ENCODE data around the gene RAB14. TPM values are rescaled to one million over a fixed set of nuclear protein-coding genes. Genes with fewer than 3 reads are reported as not detected.

The RAB14 gene
- polyA plus RNA-seq, 1 donor from 2014 or later: 35.7 TPM

- no peaks in the 10 kb centered on the region for H3K4me1 Mint-ChIP-seq
- H3K27ac Mint-ChIP-seq: peak overlapping the region in 1 of 3 donors; percentile 80
- H3K36me3 Mint-ChIP-seq: peaks cover 16% of the 10 kb centered on the region
- no peak overlapping the region for H3K4me3 Mint-ChIP-seq
- H3K9me3 Mint-ChIP-seq: no peaks in the 10 kb centered on the region
- no peaks in the 10 kb centered on the region for H3K27me3 Mint-ChIP-seq
Measured at GRCh38 chr9:121227862-121228261, 26.2 kb upstream of the RAB14 start.

DNA sequence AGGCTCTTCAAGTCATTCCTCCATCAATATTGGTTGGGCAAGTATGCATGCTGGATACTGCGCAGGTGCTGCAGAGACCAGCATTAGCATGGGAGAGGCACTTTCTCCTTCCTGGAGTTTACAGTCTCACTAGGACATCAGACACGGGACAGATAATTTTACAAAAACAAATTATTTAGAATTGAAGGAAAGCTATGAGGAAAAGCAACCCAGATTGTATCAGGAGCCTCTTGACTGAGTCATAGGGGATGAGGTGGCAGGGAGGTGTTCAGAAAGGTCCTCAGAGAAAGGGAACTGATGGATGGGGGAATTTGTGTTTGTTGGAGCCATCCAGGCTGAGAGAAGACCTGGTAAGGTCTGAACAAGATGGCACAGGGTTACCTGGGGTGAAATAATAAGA lies 24.5 kb upstream of the RAB14 start:
- Mint-ChIP-seq H3K27ac (no peak overlapping the region), H3K4me1 (no peaks in the 10 kb centered on the region), H3K27me3 (no peaks in the 10 kb centered on the region), H3K36me3 (peaks cover 13% of the 10 kb centered on the region), H3K4me3 (no peak overlapping the region), H3K9me3 (no peaks in the 10 kb centered on the region)

DNA sequence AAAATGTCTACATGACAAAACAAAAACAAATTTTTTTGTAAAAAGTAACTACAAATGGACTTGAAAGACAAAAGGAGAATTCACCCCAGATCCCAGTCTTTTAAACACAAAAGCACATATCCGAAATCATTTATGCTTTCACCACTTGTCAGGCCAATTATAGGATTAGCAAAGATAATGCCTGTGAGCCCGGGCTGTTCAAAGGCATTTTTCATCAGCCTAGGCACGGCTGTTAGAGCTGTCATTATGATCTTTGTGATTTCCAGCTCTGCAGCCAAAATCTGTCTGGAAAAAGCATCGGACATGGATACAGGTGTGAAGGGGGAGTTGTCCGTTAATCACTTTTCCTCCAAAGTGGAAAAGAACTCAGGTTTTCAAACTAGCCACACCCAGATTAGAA lies 23.6 kb upstream of the RAB14 start:
- Mint-ChIP-seq H3K27me3 (no peaks in the 10 kb centered on the region), H3K4me3 (no peak overlapping the region), H3K9me3 (no peaks in the 10 kb centered on the region), H3K36me3 (peaks cover 13% of the 10 kb centered on the region), H3K27ac (no peak overlapping the region), H3K4me1 (peaks cover 0 to 2% (median 0%) of the 10 kb centered on the region in 3 donors)

- H3K4me3 Mint-ChIP-seq: no peak overlapping the region
- H3K4me1 Mint-ChIP-seq: peaks cover 3 to 6% (median 6%) of the 10 kb centered on the region in 3 donors
- H3K27ac Mint-ChIP-seq: no peak overlapping the region
- peaks cover 12% of the 10 kb centered on the region for H3K36me3 Mint-ChIP-seq
- H3K27me3 Mint-ChIP-seq: no peaks in the 10 kb centered on the region
- no peaks in the 10 kb centered on the region for H3K9me3 Mint-ChIP-seq
Measured at GRCh38 chr9:121222524-121223171, 21.0 kb upstream of the RAB14 start.

DNA sequence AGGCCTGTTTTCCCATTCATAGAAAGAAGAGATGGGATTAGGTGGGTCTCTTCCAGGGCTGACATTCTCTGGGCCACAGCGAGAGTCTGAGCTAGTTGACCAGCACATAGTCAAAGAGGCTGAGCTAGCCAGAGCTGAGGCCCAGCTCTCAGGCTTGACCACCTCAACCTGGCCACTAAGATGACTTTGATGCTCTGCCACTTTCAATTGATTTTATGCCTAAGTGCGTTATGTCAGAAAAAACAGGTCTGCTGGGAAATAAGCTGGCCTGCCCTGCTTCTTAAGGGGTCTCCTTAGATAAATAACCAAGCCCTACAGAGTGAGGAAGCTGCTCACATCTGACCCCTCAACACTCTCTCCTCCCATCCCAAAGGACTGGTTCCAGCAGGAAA lies 20.0 kb upstream of the RAB14 start:
- H3K27me3 Mint-ChIP-seq: no peaks in the 10 kb centered on the region
- H3K27ac Mint-ChIP-seq: peak overlapping the region in 1 of 3 donors; percentile 28
- peaks cover 3 to 6% (median 6%) of the 10 kb centered on the region in 3 donors for H3K4me1 Mint-ChIP-seq
- H3K4me3 Mint-ChIP-seq: no peak overlapping the region
- H3K36me3 Mint-ChIP-seq: peaks cover 10% of the 10 kb centered on the region
- H3K9me3 Mint-ChIP-seq: no peaks in the 10 kb centered on the region

DNA sequence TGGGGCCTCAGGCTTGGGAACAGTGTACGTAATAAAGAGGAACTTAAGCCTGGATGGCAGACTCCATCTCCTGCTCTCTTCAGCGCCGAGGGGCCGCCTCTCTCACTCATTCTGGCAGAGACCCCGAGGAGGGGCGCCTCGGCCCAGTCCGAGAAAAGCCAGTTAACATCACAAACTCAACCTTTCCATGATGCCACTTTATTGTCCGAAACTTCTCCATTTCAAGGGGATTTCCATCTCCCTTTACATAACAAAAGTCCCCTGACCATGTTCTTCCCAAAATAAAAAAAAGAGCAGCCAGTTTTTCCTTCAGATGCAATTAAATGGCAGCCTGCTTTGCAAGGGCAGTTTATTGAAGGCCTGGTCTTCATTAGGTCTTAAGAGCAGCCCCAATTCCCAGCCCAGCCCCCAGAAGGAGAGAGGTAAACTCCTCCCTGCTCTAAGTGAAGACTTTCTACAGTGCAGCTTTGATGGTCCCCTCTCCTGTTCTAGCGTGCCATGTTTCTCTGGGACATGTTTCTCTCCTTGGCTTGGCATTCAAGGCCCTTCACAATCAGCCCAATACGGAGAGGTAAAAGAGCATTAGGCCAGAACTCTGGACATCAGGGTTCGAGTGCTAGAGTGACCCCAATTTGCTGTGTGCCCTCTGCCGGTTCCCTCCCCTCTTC lies 19.5 kb upstream of the RAB14 start:
- no peak overlapping the region for H3K4me3 Mint-ChIP-seq
- H3K27me3 Mint-ChIP-seq: no peaks in the 10 kb centered on the region
- no peaks in the 10 kb centered on the region for H3K9me3 Mint-ChIP-seq
- H3K4me1 Mint-ChIP-seq: peaks cover 3 to 11% (median 6%) of the 10 kb centered on the region in 3 donors
- H3K27ac Mint-ChIP-seq: no peak overlapping the region
- peaks cover 10% of the 10 kb centered on the region for H3K36me3 Mint-ChIP-seq

- Mint-ChIP-seq H3K27me3 (no peaks in the 10 kb centered on the region), H3K4me3 (no peak overlapping the region), H3K9me3 (no peaks in the 10 kb centered on the region), H3K27ac (no peak overlapping the region), H3K4me1 (peaks cover 3 to 11% (median 9%) of the 10 kb centered on the region in 3 donors), H3K36me3 (peaks cover 11% of the 10 kb centered on the region)
Measured at GRCh38 chr9:121219530-121219929, 17.9 kb upstream of the RAB14 start.

DNA sequence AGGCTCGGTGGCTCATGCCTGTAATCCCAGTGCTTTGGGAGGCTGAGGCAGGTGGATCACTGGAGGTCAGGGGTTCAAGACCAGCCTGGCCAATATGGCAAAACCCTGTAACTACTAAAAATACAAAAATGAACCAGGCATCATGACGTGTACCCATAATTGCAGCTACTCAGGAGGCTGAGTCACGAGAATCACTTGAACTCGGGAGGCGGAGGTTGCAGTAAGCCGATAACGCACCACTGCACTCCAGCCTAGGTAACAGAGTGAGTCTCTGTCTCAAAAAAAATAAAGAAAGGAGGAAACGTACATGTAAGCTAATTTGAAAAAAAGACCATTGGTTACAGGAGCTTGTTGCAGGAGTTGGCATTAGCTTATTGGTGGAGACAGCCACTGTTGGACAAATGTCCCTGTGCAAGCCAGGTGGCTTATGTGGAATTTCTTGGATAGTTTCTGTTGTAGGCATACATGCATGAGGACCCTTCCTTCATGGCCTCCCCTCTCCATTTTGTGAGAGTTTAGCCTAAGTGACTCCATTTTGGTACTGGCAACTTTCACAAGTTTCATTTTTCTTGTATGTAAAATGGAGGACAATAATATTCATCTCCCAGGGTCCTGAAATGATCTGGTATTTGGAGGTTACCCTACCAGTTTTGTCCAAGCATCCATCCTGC lies 16.8 kb upstream of the RAB14 start:
- Mint-ChIP-seq H3K4me1 (peaks cover 5 to 13% (median 11%) of the 10 kb centered on the region in 3 donors), H3K27me3 (no peaks in the 10 kb centered on the region), H3K36me3 (peaks cover 9% of the 10 kb centered on the region), H3K9me3 (no peaks in the 10 kb centered on the region), H3K27ac (no peak overlapping the region), H3K4me3 (no peak overlapping the region)

DNA sequence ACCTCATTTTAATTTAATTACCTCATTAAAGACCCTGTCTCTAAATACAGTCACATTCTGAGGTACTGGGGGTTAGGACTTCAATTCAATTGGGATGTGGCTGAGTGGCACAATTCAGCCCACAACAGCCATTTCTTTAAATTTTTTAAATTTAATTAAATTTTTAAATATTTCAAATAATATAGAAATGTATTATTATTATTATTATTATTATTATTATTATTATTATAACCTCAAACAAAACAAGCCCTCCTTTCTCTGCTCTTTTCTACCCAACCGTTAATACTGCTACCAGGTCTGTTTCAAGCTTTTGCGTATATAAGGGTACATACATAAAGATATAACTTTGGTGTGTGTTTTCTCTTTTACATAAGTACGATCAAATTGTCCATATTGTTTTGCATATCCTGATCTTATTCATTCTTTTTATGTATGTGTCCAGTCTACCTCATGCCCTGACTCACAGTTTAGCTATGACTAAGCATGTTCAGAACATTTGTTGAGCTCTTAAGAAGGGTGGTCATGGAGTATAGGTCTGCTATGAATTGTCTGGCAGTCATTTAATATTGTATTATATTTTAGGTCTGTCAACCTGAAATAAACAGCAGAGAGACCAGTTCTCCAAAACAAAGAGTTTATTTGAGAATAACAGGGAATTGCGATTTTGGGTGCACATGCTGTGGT lies 16.1 kb upstream of the RAB14 start:
- Mint-ChIP-seq H3K27ac (no peak overlapping the region), H3K36me3 (peaks cover 6% of the 10 kb centered on the region), H3K4me3 (no peak overlapping the region), H3K4me1 (peaks cover 11 to 17% (median 12%) of the 10 kb centered on the region in 3 donors), H3K9me3 (no peaks in the 10 kb centered on the region), H3K27me3 (no peaks in the 10 kb centered on the region)

DNA sequence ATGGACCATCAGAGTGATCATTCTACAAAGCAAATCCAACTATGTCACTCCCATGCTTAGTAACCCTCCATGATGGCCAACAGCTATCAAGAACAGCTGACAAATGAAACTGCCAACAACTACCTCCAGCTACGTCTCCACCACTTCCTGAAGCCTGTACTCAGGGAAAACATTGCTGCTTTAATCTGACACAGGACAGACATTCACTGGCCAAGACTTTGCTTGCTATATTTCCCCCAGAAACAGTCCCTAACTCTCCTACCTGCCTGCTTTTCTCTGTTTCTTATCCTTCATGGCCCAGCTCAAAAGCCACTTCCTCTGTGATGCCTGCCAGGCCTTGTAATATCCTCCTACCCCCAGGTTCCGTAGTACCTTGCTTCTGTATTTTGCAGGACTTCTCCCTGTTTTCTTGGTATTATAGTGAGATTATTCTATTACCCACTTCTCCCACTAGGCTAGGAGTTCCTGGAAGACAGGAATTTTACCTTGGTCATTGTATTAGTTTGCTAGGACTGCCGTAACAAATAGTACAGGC lies 14.7 kb upstream of the RAB14 start:
- H3K9me3 Mint-ChIP-seq: no peaks in the 10 kb centered on the region
- H3K27ac Mint-ChIP-seq: no peak overlapping the region
- H3K4me3 Mint-ChIP-seq: peak overlapping the region in 1 of 4 donors; percentile 9

DNA sequence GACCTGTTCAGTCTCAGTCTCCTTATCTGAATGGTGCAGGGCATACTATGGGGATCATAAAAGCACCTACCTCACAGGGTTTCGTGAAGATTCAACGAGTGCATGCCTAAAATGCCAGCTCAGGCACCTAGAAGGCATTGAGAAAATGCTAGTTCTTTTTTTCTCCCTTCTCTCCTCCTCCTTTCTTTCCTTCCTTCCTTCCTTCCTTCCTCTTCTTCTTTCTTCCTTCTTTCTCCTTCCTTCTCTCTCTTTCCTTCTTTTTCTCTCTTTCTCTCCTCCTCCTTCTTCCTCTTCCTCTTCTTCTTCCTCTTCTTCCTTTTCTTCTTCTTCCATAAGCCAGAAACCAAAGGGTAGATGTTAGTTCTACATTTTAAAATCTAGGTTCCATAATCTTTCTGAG lies 12.3 kb upstream of the RAB14 start:
- no peak overlapping the region for H3K4me3 Mint-ChIP-seq
- H3K27me3 Mint-ChIP-seq: no peaks in the 10 kb centered on the region
- no peaks in the 10 kb centered on the region for H3K9me3 Mint-ChIP-seq
- peaks cover 6% of the 10 kb centered on the region for H3K36me3 Mint-ChIP-seq
- peaks cover 12 to 15% (median 14%) of the 10 kb centered on the region in 3 donors for H3K4me1 Mint-ChIP-seq
- H3K27ac Mint-ChIP-seq: peak overlapping the region in 1 of 3 donors; percentile 24

More for the DNA sequence above, 14.7 kb upstream of the RAB14 start:
- Mint-ChIP-seq H3K27me3 (no peaks in the 10 kb centered on the region), H3K4me1 (peaks cover 11 to 17% (median 12%) of the 10 kb centered on the region in 3 donors), H3K36me3 (peaks cover 6% of the 10 kb centered on the region)

GRCh38 chr9:121213136-121213806 lies 11.6 kb upstream of the RAB14 start:
- H3K27me3 Mint-ChIP-seq: no peaks in the 10 kb centered on the region
- H3K36me3 Mint-ChIP-seq: peaks cover 6% of the 10 kb centered on the region
- H3K9me3 Mint-ChIP-seq: no peaks in the 10 kb centered on the region
- H3K4me3 Mint-ChIP-seq: no peak overlapping the region
- H3K4me1 Mint-ChIP-seq: peaks cover 17 to 21% (median 17%) of the 10 kb centered on the region in 3 donors
- peak overlapping the region in 1 of 3 donors; percentile 16 for H3K27ac Mint-ChIP-seq

- H3K27me3 Mint-ChIP-seq: no peaks in the 10 kb centered on the region
- H3K9me3 Mint-ChIP-seq: no peaks in the 10 kb centered on the region
- H3K36me3 Mint-ChIP-seq: peaks cover 2% of the 10 kb centered on the region
- H3K4me1 Mint-ChIP-seq: peaks cover 26 to 36% (median 28%) of the 10 kb centered on the region in 3 donors
- no peak overlapping the region for H3K4me3 Mint-ChIP-seq
- H3K27ac Mint-ChIP-seq: no peak overlapping the region
Measured at GRCh38 chr9:121210536-121210935, 8.9 kb upstream of the RAB14 start.

DNA sequence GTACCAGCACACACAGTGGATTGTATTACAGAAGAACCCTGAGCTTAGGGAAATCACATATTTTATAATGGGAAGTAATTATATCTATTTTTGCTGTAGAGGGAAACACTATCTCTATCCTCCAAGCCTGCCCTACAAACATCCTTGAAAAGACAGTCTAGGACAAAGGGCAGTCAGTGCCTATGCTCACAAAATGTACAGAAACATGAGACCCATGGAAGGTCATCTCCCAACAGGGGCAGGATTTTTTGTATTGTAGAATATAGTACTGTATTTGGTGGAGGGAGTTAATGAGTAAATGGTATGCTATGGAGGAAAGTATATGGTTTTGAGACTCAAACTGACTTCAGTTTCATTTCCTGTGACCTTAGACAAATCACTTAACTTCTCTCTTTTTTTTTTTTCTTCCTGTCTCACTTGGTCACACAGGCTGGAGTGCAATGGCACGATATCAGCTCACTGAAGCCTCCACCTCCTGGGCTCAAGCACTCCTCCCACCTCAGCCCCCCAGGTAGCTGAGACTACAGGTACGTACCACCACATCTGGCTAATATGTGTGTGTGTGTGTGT lies 5.8 kb upstream of the RAB14 start:
- H3K27ac Mint-ChIP-seq: peak overlapping the region; percentile 39 to 94 (median 50)
- peaks cover 19 to 31% (median 30%) of the 10 kb centered on the region in 3 donors for H3K4me1 Mint-ChIP-seq
- H3K36me3 Mint-ChIP-seq: no peaks in the 10 kb centered on the region
- H3K9me3 Mint-ChIP-seq: no peaks in the 10 kb centered on the region
- peak overlapping the region; percentile 60 to 90 (median 77) for H3K4me3 Mint-ChIP-seq
- H3K27me3 Mint-ChIP-seq: no peaks in the 10 kb centered on the region

All from IgD-negative memory B cell (primary cell).